PFSK-1 (cell line): ENCODE data around the gene WFS1.

ENCODE experiments used
- FOXP2 ChIP-seq: optimal IDR thresholded peaks from 2 replicates; pipeline ENCODE3; 2011; ENCODE audit warnings: borderline replicate concordance, control low read depth, inconsistent platforms; ENCODE audit not compliant: insufficient read depth; ENCODE audit errors: extremely low read length, extremely low read depth
- POLR2AphosphoS5 ChIP-seq: IDR thresholded peaks from 2 replicates; pipeline ENCODE4 v1.6.1; 2012; ENCODE audit warnings: low read depth, mild to moderate bottlenecking, control low read depth, low read length, moderate library complexity
- SIN3A ChIP-seq: IDR thresholded peaks from 2 replicates; pipeline ENCODE4 v1.6.1; 2012; ENCODE audit warnings: mild to moderate bottlenecking, low read length, moderate library complexity, borderline replicate concordance; ENCODE audit not compliant: insufficient read depth
- TAF1 ChIP-seq: IDR thresholded peaks from 2 replicates; pipeline ENCODE4 v1.6.1; 2012; ENCODE audit warnings: low read length, control low read depth, borderline replicate concordance; ENCODE audit not compliant: insufficient read depth
- TF ChIP-seq, protein P1 (sequence below), 2 experiments: IDR thresholded peaks; 2 replicates each; pipeline versions ENCODE4 v1.6.1 to v1.8.0; 2011 to 2012; ENCODE audit warnings: low read depth in 2 of 2, low read length in 2 of 2, control low read depth in 1 of 2, inconsistent platforms in 1 of 2, mild to moderate bottlenecking in 1 of 2, moderate library complexity in 1 of 2; ENCODE audit not compliant: insufficient read depth in 1 of 2

WFS1 gene

DNA sequence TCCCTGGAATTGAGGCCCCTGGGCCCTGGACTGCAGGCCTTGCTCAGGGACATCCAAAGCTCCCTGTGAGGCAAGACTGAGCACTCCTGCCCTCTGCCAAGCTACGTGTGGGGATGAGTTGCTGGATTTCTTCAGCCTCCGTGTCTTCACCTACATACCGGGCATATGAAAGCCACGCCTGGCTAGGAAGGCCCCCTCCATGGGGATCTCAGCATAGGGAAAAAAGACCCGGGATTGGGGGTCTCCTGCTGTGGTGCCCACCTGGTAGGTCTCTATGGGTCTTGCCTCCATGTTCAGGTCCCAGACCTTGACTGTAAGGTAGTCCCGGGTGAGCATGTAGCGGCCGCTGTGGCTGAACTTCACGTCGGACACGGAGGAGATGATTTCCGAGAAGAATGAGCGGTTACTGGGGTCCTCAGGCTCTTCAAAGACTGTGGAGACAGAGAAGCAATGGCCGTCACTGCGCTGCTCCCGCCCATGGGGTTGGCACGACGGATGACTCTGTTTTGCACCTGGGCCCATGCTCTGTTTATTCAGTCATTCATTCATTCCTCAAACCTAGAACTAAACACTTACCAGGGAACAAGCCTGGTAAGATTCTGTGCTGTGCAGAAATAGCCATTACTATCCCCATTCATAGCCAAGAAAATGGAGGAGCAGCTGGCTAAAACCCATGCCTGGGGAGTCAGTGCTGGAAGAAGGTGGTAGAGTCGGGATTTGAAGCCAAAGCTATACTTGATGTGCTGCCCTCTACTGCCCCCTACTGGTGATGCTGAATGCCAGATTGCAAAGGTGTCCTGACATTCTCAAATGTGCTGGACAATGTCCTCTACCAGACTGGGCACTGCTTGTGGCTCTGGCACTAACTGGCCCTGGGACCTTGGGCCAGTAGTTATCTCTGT, 63.9 kb downstream of the WFS1 start:
- TF ChIP-seq FOXP2 (no peak), SIN3A (no peak), TAF1 (no peak), POLR2AphosphoS5 (no peak)
- TF ChIP-seq, protein P1, sequence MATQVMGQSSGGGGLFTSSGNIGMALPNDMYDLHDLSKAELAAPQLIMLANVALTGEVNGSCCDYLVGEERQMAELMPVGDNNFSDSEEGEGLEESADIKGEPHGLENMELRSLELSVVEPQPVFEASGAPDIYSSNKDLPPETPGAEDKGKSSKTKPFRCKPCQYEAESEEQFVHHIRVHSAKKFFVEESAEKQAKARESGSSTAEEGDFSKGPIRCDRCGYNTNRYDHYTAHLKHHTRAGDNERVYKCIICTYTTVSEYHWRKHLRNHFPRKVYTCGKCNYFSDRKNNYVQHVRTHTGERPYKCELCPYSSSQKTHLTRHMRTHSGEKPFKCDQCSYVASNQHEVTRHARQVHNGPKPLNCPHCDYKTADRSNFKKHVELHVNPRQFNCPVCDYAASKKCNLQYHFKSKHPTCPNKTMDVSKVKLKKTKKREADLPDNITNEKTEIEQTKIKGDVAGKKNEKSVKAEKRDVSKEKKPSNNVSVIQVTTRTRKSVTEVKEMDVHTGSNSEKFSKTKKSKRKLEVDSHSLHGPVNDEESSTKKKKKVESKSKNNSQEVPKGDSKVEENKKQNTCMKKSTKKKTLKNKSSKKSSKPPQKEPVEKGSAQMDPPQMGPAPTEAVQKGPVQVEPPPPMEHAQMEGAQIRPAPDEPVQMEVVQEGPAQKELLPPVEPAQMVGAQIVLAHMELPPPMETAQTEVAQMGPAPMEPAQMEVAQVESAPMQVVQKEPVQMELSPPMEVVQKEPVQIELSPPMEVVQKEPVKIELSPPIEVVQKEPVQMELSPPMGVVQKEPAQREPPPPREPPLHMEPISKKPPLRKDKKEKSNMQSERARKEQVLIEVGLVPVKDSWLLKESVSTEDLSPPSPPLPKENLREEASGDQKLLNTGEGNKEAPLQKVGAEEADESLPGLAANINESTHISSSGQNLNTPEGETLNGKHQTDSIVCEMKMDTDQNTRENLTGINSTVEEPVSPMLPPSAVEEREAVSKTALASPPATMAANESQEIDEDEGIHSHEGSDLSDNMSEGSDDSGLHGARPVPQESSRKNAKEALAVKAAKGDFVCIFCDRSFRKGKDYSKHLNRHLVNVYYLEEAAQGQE (IDR thresholded peaks at IDR 0.05; ENCODE audit: insufficient read depth in 1 of 2, low read depth in 2 of 2, low read length in 2 of 2): no peak

DNA sequence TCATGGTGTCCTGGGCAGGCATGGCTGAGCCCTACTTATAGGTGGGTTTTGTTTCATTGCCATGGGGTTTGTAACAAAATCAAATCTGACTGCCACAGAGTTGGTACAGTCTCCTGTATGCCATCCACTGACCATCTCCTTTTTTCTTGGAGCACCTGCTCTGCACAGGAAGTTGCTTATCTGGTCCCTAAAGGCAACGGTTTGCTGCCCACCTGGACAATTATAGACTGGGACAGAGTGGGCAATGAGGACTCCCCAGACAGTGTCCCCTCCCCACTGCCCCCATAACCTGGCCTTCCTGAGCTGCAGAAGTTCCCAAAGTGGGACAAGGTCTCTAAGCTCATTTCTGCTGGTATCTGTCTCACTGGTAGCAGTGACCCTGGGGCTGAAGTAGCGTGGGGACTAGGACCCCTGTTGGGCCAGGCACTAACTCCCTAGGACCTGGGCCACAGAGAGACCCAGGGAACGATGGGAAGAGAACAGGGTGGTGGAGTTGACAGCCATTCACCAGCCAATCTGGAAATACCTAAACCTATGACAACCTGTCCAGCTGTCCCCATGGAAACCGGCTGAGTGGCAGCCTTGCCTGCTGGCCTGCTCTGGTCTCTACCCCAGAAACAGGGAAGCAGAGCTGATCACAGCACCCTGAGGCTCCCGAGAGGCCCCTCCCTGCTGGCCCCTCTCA, 64.7 kb downstream of the WFS1 start:
- TF ChIP-seq FOXP2 (no peak), POLR2AphosphoS5 (no peak), SIN3A (no peak), TAF1 (no peak)
- TF ChIP-seq, protein P1 (IDR thresholded peaks at IDR 0.05; ENCODE audit: insufficient read depth in 1 of 2, low read depth in 2 of 2, low read length in 2 of 2): no peak

DNA sequence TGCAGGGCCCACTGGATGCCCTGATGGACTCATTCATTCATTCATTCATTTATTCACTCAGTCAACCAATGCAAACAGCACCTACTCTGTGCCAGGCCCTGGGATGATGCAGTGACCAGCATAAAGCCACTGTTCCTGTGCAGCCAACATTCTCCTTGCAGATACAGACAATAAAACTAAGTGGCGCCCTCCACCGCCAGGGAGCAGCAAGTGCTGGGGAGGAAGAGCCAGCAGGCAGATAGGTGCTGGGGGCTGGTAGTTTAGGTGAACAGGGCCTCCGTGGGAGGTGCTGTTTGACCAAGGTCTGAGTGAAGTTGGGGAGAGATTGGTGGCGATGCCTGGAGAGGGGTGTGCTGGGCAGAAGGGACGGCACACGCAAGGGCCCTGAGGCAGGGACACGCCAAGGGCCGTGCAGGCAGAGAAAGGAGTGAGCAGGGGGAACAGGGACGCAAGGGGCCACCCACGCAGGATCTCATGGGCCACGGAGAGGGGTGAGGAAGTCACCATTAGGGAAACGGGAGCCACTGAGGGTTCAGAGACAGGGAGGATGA, 65.5 kb downstream of the WFS1 start:
- no peak for TF ChIP-seq POLR2AphosphoS5
- TF ChIP-seq FOXP2: no peak
- TF ChIP-seq, protein P1 (IDR thresholded peaks at IDR 0.05; ENCODE audit: insufficient read depth in 1 of 2, low read depth in 2 of 2, low read length in 2 of 2): no peak
- TF ChIP-seq SIN3A: no peak
- no peak for TF ChIP-seq TAF1

DNA sequence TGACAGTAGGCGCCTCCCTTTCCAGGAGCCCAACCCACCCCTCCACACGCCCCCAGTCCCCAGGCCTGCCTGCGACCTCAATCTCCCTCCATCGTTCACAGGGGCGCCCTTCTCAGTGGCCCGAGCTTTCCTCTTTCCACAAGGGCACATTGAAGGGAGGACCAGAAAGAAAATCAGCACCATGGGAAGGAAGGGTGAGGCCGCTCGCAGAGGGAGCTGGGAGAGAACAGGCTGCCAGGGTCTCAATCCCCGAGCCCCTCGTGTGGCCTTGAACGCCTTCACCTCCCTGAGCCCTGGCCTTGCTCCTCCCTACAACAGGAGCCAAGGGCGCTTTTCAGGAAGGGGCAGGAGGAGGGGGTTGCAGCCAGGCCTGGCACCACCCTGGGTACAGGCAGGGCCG, 66.5 kb downstream of the WFS1 start:
- TF ChIP-seq FOXP2: no peak
- TF ChIP-seq POLR2AphosphoS5: no peak
- TF ChIP-seq SIN3A: no peak
- no peak for TF ChIP-seq TAF1
- TF ChIP-seq, protein P1 (IDR thresholded peaks at IDR 0.05; ENCODE audit: insufficient read depth in 1 of 2, low read depth in 2 of 2, low read length in 2 of 2): no peak
